Activated B cell treated with CpG ODN at 0.5 μM for 24 hours (primary cell): Measurements from ENCODE around the gene ZFYVE16. TPM values are rescaled to one million over a fixed set of nuclear protein-coding genes. Genes with fewer than 3 reads are reported as not detected.

Source experiments
- ATAC-seq: fragments of 200-7000 bp; cut with Tn5 transposase; one replicate; pipeline ENCODE4 v1.10.0; 2021; ENCODE audit warnings: low read depth, mild to moderate bottlenecking, moderate library complexity
- CTCF ChIA-PET: fragments of 350-600 bp; sonication (Branson Sonifier 250); formaldehyde crosslinking; loops from one replicate; lab custom pipeline; 2021; ENCODE audit warnings: antibody characterized with exemption; lab: Charles Lee
- POLR2A ChIA-PET: fragments of 350-600 bp; sonication (Branson Sonifier 250); formaldehyde crosslinking; loops from one replicate; lab custom pipeline; 2021; ENCODE audit warnings: antibody characterized with exemption; lab: Charles Lee
- DNase-seq: peaks from one replicate; pipeline ENCODE4 v3.0.0; 2022
- H3K27ac Mint-ChIP-seq: one replicate; pipeline ENCODE4 v1.8.0; 2020; ENCODE audit warnings: mixed read lengths
- H3K27me3 Mint-ChIP-seq: one replicate; pipeline ENCODE4 v1.8.0; 2021; ENCODE audit warnings: mixed read lengths
- H3K36me3 Mint-ChIP-seq: one replicate; pipeline ENCODE4 v1.8.0; 2021; ENCODE audit warnings: low read depth, mixed read lengths
- H3K4me1 Mint-ChIP-seq: one replicate; pipeline ENCODE4 v1.8.0; 2021; ENCODE audit warnings: mixed read lengths
- H3K4me3 Mint-ChIP-seq: one replicate; pipeline ENCODE4 v1.8.0; 2020; ENCODE audit warnings: mild to moderate bottlenecking, mixed read lengths
- H3K9me3 Mint-ChIP-seq: one replicate; pipeline ENCODE4 v1.8.0; 2020; ENCODE audit warnings: mixed read lengths
- CTCF ChIP-seq: fragments of 200-600 bp; IDR thresholded peaks from one replicate; pipeline ENCODE4 v1.8.0; 2022; ENCODE audit warnings: antibody characterized with exemption, mild to moderate bottlenecking
- intact Hi-C: fragments of 100-400 bp; cut with micrococcal nuclease; formaldehyde crosslinking; loops from one replicate; pipeline ENCODE4 v1.15.1; 2024
- total RNA-seq: library from RNA; stranded (reverse); gene quantifications from 2 replicates; pipeline ENCODE4 v1.2.3, GENCODE V29; 2022

The ZFYVE16 gene
- total RNA-seq, 1 donor from 2014 or later: 21.1 TPM

- Mint-ChIP-seq H3K27ac (no peak overlapping the region), H3K4me3 (no peak overlapping the region), H3K27me3 (peaks cover 7% of the 10 kb centered on the region), H3K4me1 (peaks cover 5% of the 10 kb centered on the region), H3K36me3 (no peaks in the 10 kb centered on the region), H3K9me3 (peaks cover 3% of the 10 kb centered on the region)
- ATAC-seq: no peak
- intact Hi-C loops: no loop called here
- POLR2A ChIA-PET: no interaction called here
- no peak for DNase-seq
- no peak for TF ChIP-seq CTCF
- CTCF ChIA-PET: no interaction called here
These were observed 94.9 kb downstream of the ZFYVE16 start for GRCh38 chr5:80502800-80503199.

- Mint-ChIP-seq H3K27ac (no peak overlapping the region), H3K9me3 (peaks cover 3% of the 10 kb centered on the region), H3K36me3 (no peaks in the 10 kb centered on the region), H3K27me3 (peaks cover 5% of the 10 kb centered on the region), H3K4me1 (peaks cover 5% of the 10 kb centered on the region), H3K4me3 (no peak overlapping the region)
- ChIA-PET CTCF (no interaction called here), POLR2A (no interaction called here)
- no peak for ATAC-seq
- DNase-seq: no peak
- intact Hi-C loops: no loop called here
- no peak for TF ChIP-seq CTCF
These were observed 95.8 kb downstream of the ZFYVE16 start for GRCh38 chr5:80503641-80504040.

GRCh38 chr5:80504833-80505232 lies 97.0 kb downstream of the ZFYVE16 start:
- Mint-ChIP-seq H3K9me3 (peaks cover 3% of the 10 kb centered on the region), H3K27me3 (no peaks in the 10 kb centered on the region), H3K4me1 (peaks cover 5% of the 10 kb centered on the region), H3K36me3 (no peaks in the 10 kb centered on the region), H3K27ac (no peak overlapping the region), H3K4me3 (no peak overlapping the region)
- no peak for ATAC-seq
- DNase-seq: no peak
- ChIA-PET CTCF (no interaction called here), POLR2A (interaction anchor here (0.7 kb wide), 1 partner anchor 39 kb away, joined by 6 read pairs; no protein-coding TSS in a partner anchor)
- intact Hi-C loops: no loop called here
- TF ChIP-seq CTCF: no peak

- intact Hi-C loops: no loop called here
- POLR2A ChIA-PET: no interaction called here
These were observed 99.8 kb downstream of the ZFYVE16 start for GRCh38 chr5:80507663-80508062.

GRCh38 chr5:80508844-80509243 lies 101.0 kb downstream of the ZFYVE16 start:
- H3K4me1 Mint-ChIP-seq: peaks cover 3% of the 10 kb centered on the region
- no peak for ATAC-seq
- POLR2A ChIA-PET: no interaction called here

More at GRCh38 chr5:80507663-80508062, 99.8 kb downstream of the ZFYVE16 start:
- Mint-ChIP-seq H3K27me3 (no peaks in the 10 kb centered on the region), H3K27ac (no peak overlapping the region), H3K9me3 (no peaks in the 10 kb centered on the region), H3K4me1 (peaks cover 5% of the 10 kb centered on the region), H3K4me3 (no peak overlapping the region), H3K36me3 (no peaks in the 10 kb centered on the region)
- no peak for ATAC-seq
- DNase-seq: no peak
- CTCF ChIA-PET: no interaction called here
- TF ChIP-seq CTCF: no peak

More at GRCh38 chr5:80508844-80509243, 101.0 kb downstream of the ZFYVE16 start:
- DNase-seq: no peak
- no peak for TF ChIP-seq CTCF
- Mint-ChIP-seq H3K36me3 (no peaks in the 10 kb centered on the region), H3K4me3 (no peak overlapping the region), H3K9me3 (no peaks in the 10 kb centered on the region), H3K27me3 (no peaks in the 10 kb centered on the region), H3K27ac (no peak overlapping the region)
- intact Hi-C loops: no loop called here
- CTCF ChIA-PET: no interaction called here
